HUDEP-2 (cell line): ENCODE measurements around the gene LCOR.
"Not testable (repeated sequence)": the region's sequence is repeated elsewhere in the genome, so short reads cannot be mapped to it uniquely, and the experiment has no call there.

Experiments
- DNase-seq, 76 experiments: peaks; one replicate each; lab custom pipeline; 2025; ENCODE audit not compliant: unreplicated experiment in 76 of 76; lab: John Stamatoyannopoulos, UW

The LCOR gene

GRCh38 chr10:96922978-96923948 is 91.2 kb downstream of the LCOR start:
- DNase-seq: no peak

GRCh38 chr10:96924861-96925260 is 92.8 kb downstream of the LCOR start:
- DNase-seq: no peak

- no peak for DNase-seq
Observed at GRCh38 chr10:96930469-96930868, 98.4 kb downstream of the LCOR start.

- DNase-seq: no peak
Observed at GRCh38 chr10:96935148-96935547, 103.0 kb downstream of the LCOR start.

- no peak for DNase-seq
Observed at GRCh38 chr10:96935810-96936209, 103.7 kb downstream of the LCOR start.

GRCh38 chr10:96943161-96943560 is 111.1 kb downstream of the LCOR start:
- DNase-seq: not testable (repeated sequence)

GRCh38 chr10:96947036-96947435 is 114.9 kb downstream of the LCOR start:
- no peak for DNase-seq

GRCh38 chr10:96949039-96949683 is 117.1 kb downstream of the LCOR start:
- DNase-seq: no peak

GRCh38 chr10:96951954-96952353 is 119.9 kb downstream of the LCOR start:
- DNase-seq: no peak

GRCh38 chr10:96955794-96956193 is 123.7 kb downstream of the LCOR start:
- no peak for DNase-seq

- no peak for DNase-seq
Observed at GRCh38 chr10:96958071-96958470, 126.0 kb downstream of the LCOR start.

- DNase-seq: no peak
Observed at GRCh38 chr10:96959733-96960132, 127.6 kb downstream of the LCOR start.

GRCh38 chr10:96960872-96961271 is 128.8 kb downstream of the LCOR start:
- DNase-seq: peak in 2 of 76 experiments; percentile 3 to 20

- DNase-seq: no peak
Observed at GRCh38 chr10:96964131-96964530, 132.0 kb downstream of the LCOR start.

- DNase-seq: no peak
Observed at GRCh38 chr10:96967847-96968246, 135.7 kb downstream of the LCOR start.

- DNase-seq: peak in 4 of 76 experiments; percentile 15 to 29 (median 23)
Observed at GRCh38 chr10:96968682-96969423, 136.8 kb downstream of the LCOR start.

- DNase-seq: no peak
Observed at GRCh38 chr10:96971324-96971723, 139.2 kb downstream of the LCOR start.

- no peak for DNase-seq
Observed at GRCh38 chr10:96972264-96972663, 140.2 kb downstream of the LCOR start.

- DNase-seq: peak in 2 of 76 experiments; percentile 3 to 21
Observed at GRCh38 chr10:96973809-96974747, 142.0 kb downstream of the LCOR start.

- no peak for DNase-seq
Observed at GRCh38 chr10:96975136-96975535, 143.0 kb downstream of the LCOR start.
